ENCODE results near the gene CBFA2T3.

The CBFA2T3 gene

GRCh38 chr16:88872650-88873331 is 104.2 kb downstream of the CBFA2T3 start:
- TF ChIP-seq, protein P1, sequence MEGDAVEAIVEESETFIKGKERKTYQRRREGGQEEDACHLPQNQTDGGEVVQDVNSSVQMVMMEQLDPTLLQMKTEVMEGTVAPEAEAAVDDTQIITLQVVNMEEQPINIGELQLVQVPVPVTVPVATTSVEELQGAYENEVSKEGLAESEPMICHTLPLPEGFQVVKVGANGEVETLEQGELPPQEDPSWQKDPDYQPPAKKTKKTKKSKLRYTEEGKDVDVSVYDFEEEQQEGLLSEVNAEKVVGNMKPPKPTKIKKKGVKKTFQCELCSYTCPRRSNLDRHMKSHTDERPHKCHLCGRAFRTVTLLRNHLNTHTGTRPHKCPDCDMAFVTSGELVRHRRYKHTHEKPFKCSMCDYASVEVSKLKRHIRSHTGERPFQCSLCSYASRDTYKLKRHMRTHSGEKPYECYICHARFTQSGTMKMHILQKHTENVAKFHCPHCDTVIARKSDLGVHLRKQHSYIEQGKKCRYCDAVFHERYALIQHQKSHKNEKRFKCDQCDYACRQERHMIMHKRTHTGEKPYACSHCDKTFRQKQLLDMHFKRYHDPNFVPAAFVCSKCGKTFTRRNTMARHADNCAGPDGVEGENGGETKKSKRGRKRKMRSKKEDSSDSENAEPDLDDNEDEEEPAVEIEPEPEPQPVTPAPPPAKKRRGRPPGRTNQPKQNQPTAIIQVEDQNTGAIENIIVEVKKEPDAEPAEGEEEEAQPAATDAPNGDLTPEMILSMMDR (conservative IDR thresholded peaks at IDR 0.05; ENCODE audit: control insufficient read depth, insufficient read depth, low read depth, low read length): no peak
- DNase-seq (ENCODE audit: low read depth): no peak
- no peak overlapping the region for H3K4me3 ChIP-seq (ENCODE audit: control insufficient read depth, low read depth, low read length)

- no peak overlapping the region for H3K4me3 ChIP-seq (ENCODE audit: control insufficient read depth, low read depth, low read length)
- TF ChIP-seq, protein P1 (conservative IDR thresholded peaks at IDR 0.05; ENCODE audit: control insufficient read depth, insufficient read depth, low read depth, low read length): no peak
- no peak for DNase-seq (ENCODE audit: low read depth)
Measured at GRCh38 chr16:88871730-88872416, 105.1 kb downstream of the CBFA2T3 start.

DNA sequence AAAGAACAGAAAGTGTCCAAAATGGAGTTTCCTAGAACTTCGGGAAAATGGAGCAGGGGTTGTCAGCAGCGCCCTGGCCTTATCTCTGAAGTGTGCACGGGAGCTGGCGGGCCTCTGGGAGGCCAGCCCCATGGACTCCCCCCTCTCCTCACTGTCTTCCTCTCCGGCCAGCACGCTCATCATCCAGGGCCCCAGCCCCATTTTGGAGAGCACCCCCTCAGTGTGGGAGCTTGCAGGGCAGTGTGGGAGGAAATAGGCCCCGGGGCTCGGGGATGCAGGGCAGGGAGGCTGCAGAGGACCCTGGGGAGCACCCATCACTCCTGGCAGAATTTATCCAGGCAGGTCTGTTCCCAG is 105.7 kb downstream of the CBFA2T3 start:
- TF ChIP-seq, protein P1 (conservative IDR thresholded peaks at IDR 0.05; ENCODE audit: control insufficient read depth, insufficient read depth, low read depth, low read length): no peak
- no peak overlapping the region for H3K4me3 ChIP-seq (ENCODE audit: control insufficient read depth, low read depth, low read length)
- no peak for DNase-seq (ENCODE audit: low read depth)

DNA sequence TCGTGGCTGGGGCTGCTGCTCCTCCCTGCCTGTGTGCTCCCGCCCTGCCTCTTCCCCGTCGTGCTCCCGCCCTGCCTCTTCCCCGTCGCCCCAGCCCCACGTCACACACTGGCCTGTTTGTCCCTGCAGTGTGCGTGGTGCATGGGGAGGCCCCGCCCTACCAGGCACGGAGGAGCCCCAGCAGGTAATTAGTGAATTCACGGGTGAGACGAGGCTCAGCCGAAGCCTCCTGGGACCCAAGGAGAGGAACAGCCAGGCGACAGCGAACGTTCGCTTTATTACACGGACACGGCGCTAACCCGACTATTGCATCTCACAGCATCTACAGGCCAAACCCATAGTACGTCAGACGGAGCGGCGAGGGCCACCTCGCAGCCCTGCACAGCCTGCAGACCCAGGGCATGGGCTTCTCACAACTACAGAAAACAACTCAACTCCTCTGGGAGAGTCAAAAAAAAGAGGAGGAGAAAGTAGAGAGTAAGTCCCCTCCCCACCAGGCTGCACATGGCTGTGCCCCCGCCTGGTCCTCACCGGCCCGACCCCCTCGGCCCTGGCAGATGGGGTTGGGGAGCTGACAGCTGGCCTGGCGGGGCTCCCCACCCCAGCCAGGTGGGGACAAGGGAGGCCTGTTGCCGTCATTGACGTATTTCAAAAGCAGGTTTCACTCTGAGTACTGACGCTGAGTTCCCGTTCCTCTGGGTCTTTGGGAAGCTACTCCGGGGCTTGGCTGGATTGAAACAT is 106.2 kb downstream of the CBFA2T3 start:
- no peak for DNase-seq (ENCODE audit: low read depth)
- TF ChIP-seq, protein P1 (conservative IDR thresholded peaks at IDR 0.05; ENCODE audit: control insufficient read depth, insufficient read depth, low read depth, low read length): no peak
- no peak overlapping the region for H3K4me3 ChIP-seq (ENCODE audit: control insufficient read depth, low read depth, low read length)

- no peak overlapping the region for H3K4me3 ChIP-seq (ENCODE audit: control insufficient read depth, low read depth, low read length)
- TF ChIP-seq, protein P1 (conservative IDR thresholded peaks at IDR 0.05; ENCODE audit: control insufficient read depth, insufficient read depth, low read depth, low read length): no peak
- DNase-seq (ENCODE audit: low read depth): no peak
Measured at GRCh38 chr16:88869673-88869980, 107.4 kb downstream of the CBFA2T3 start.

- no peak for DNase-seq (ENCODE audit: low read depth)
- H3K4me3 ChIP-seq (ENCODE audit: control insufficient read depth, low read depth, low read length): no peak overlapping the region
- TF ChIP-seq, protein P1 (conservative IDR thresholded peaks at IDR 0.05; ENCODE audit: control insufficient read depth, insufficient read depth, low read depth, low read length): no peak
Measured at GRCh38 chr16:88868974-88869672, 107.9 kb downstream of the CBFA2T3 start.
